CD14-positive monocyte (primary cell): ENCODE measurements around the gene IFI35. TPM values are rescaled to one million over a fixed set of nuclear protein-coding genes. Genes with fewer than 3 reads are reported as not detected.

ENCODE experiments used
- DNase-seq, 3 donors: peaks; one replicate each; pipeline ENCODE4 v3.0.0-alpha.2; 2011 to 2022
- H2AFZ ChIP-seq: 2 replicates; pipeline ENCODE4 v1.6.0; 2012; ENCODE audit warnings: mild to moderate bottlenecking, low read depth, low read length, inconsistent platforms; ENCODE audit not compliant: insufficient read depth, poor library complexity, severe bottlenecking
- H3K27ac ChIP-seq, 2 donors: 1 replicate in 1 of 2; 2 replicates in 1 of 2; pipeline ENCODE4 v1.5.1; 2012 to 2013; ENCODE audit warnings: low read length in 2 of 2, control low read depth in 1 of 2, inconsistent platforms in 1 of 2, low read depth in 1 of 2, mild to moderate bottlenecking in 1 of 2
- H3K27me3 ChIP-seq, 2 donors: one replicate each; pipeline versions ENCODE4 v1.6.0 to v1.6.1; 2011 to 2013; ENCODE audit warnings: low read length in 2 of 2; ENCODE audit not compliant: control insufficient read depth in 2 of 2, insufficient read depth in 2 of 2
- H3K36me3 ChIP-seq, 2 donors: replicated peaks in 1 of 2; 1 replicate in 1 of 2; 2 replicates in 1 of 2; pipeline versions ENCODE4 v1.5.1 to v1.6.1; 2012 to 2013; ENCODE audit warnings: low read length in 2 of 2, control low read depth in 1 of 2, inconsistent platforms in 1 of 2, mild to moderate bottlenecking in 1 of 2; ENCODE audit not compliant: insufficient read depth in 2 of 2, control insufficient read depth in 1 of 2
- H3K4me1 ChIP-seq, 2 donors: 1 replicate in 1 of 2; 2 replicates in 1 of 2; pipeline versions ENCODE4 v1.5.1 to v1.6.1; 2012 to 2013; ENCODE audit warnings: low read length in 2 of 2, control low read depth in 1 of 2, inconsistent platforms in 1 of 2, mild to moderate bottlenecking in 1 of 2, moderate library complexity in 1 of 2; ENCODE audit not compliant: insufficient read depth in 2 of 2, control insufficient read depth in 1 of 2
- H3K4me2 ChIP-seq: replicated peaks from 2 replicates; pipeline ENCODE3; 2012; ENCODE audit warnings: low read length, moderate library complexity, mild to moderate bottlenecking; ENCODE audit not compliant: poor library complexity, severe bottlenecking; ENCODE audit errors: extremely low read depth
- H3K4me3 ChIP-seq, 3 experiments: fragments of 200-600 bp in 1 of 3; sonication (generic) in 1 of 3; replicated peaks in 1 of 3; 1 replicate in 2 of 3; 2 replicates in 1 of 3; pipeline ENCODE4 v1.5.1; 2011 to 2013; ENCODE audit warnings: low read length in 3 of 3, mild to moderate bottlenecking in 3 of 3, control low read depth in 2 of 3, low read depth in 2 of 3, inconsistent platforms in 1 of 3, moderate library complexity in 1 of 3
- H3K79me2 ChIP-seq: 2 replicates; pipeline ENCODE4 v1.6.0; 2012; ENCODE audit warnings: mild to moderate bottlenecking, control low read depth, inconsistent platforms, low read length, moderate library complexity; ENCODE audit not compliant: insufficient read depth
- H3K9ac ChIP-seq: 2 replicates; pipeline ENCODE4 v1.6.0; 2017; ENCODE audit warnings: low read length, mild to moderate bottlenecking; ENCODE audit not compliant: insufficient read depth, poor library complexity, severe bottlenecking
- H3K9me3 ChIP-seq, 2 donors: replicated peaks in 1 of 2; 1 replicate in 1 of 2; 2 replicates in 1 of 2; pipeline versions ENCODE4 v1.5.1 to v1.6.1; 2012 to 2013; ENCODE audit warnings: low read length in 2 of 2, control low read depth in 1 of 2; ENCODE audit not compliant: control insufficient read depth in 1 of 2, insufficient read depth in 1 of 2
- H4K20me1 ChIP-seq: 2 replicates; pipeline ENCODE4 v1.6.0; 2012; ENCODE audit warnings: mild to moderate bottlenecking, low read length, control low read depth, moderate library complexity; ENCODE audit not compliant: insufficient read depth
- H3K27ac Mint-ChIP-seq, 7 donors: one replicate each; pipeline ENCODE4 v1.8.0; 2020; ENCODE audit warnings: mild to moderate bottlenecking in 7 of 7, mixed read lengths in 7 of 7, moderate library complexity in 6 of 7, inconsistent platforms in 2 of 7
- H3K27me3 Mint-ChIP-seq, 3 donors: one replicate each; pipeline ENCODE4 v1.8.0; 2021 to 2022; ENCODE audit warnings: low read depth in 3 of 3, mild to moderate bottlenecking in 3 of 3, mixed read lengths in 3 of 3, moderate library complexity in 3 of 3, inconsistent platforms in 1 of 3
- H3K36me3 Mint-ChIP-seq, 2 donors: one replicate each; pipeline ENCODE4 v1.8.0; 2020; ENCODE audit warnings: mixed read lengths in 2 of 2, inconsistent platforms in 1 of 2, mild to moderate bottlenecking in 1 of 2
- H3K4me1 Mint-ChIP-seq: one replicate; pipeline ENCODE4 v1.8.0; 2020; ENCODE audit warnings: mild to moderate bottlenecking, mixed read lengths
- H3K4me3 Mint-ChIP-seq, 2 donors: one replicate each; pipeline ENCODE4 v1.8.0; 2020; ENCODE audit warnings: mild to moderate bottlenecking in 2 of 2, mixed read lengths in 2 of 2, moderate library complexity in 1 of 2
- H3K9me3 Mint-ChIP-seq, 7 donors: one replicate each; pipeline ENCODE4 v1.8.0; 2020 to 2022; ENCODE audit warnings: mixed read lengths in 7 of 7, mild to moderate bottlenecking in 6 of 7, moderate library complexity in 6 of 7, inconsistent platforms in 2 of 7
- WGBS: methylation state at CpG from one replicate; pipeline ENCODE4 v1.1.5; 2013; ENCODE audit warnings: missing lambda C conversion rate; ENCODE audit not compliant: insufficient coverage; 5-methylcytosine and 5-hydroxymethylcytosine counted together
- intact Hi-C, 2 donors: fragments of 100-400 bp; cut with micrococcal nuclease; formaldehyde crosslinking; loops; one replicate each; pipeline versions ENCODE4 v1.15.0 to v1.15.1; 2023
- polyA plus RNA-seq, 3 donors: library from polyadenylated mRNA; depleted of rRNA in 1 of 3; unstranded in 2 of 3; stranded (reverse) in 1 of 3; fragments of 300-500 nt in 2 of 3; fragments of >200 nt in 1 of 3; fragmentation: Illumina TruSeq in 2 of 3; gene quantifications; 1 replicate in 2 of 3; 2 replicates in 1 of 3; pipeline ENCODE4 v1.2.3, GENCODE V29; 2012 to 2021
- TF ChIP-seq, protein P1 (sequence below): fragments of 200-600 bp; IDR thresholded peaks from one replicate; pipeline ENCODE4 v1.8.0; 2022; ENCODE audit warnings: antibody characterized with exemption, mild to moderate bottlenecking

The IFI35 gene
- polyA plus RNA-seq, 3 donors: 76.9 to 152 (median 106) TPM

GRCh38 chr17:42967925-42968324 lies 38.7 kb upstream of the IFI35 start:
- TF ChIP-seq, protein P1, sequence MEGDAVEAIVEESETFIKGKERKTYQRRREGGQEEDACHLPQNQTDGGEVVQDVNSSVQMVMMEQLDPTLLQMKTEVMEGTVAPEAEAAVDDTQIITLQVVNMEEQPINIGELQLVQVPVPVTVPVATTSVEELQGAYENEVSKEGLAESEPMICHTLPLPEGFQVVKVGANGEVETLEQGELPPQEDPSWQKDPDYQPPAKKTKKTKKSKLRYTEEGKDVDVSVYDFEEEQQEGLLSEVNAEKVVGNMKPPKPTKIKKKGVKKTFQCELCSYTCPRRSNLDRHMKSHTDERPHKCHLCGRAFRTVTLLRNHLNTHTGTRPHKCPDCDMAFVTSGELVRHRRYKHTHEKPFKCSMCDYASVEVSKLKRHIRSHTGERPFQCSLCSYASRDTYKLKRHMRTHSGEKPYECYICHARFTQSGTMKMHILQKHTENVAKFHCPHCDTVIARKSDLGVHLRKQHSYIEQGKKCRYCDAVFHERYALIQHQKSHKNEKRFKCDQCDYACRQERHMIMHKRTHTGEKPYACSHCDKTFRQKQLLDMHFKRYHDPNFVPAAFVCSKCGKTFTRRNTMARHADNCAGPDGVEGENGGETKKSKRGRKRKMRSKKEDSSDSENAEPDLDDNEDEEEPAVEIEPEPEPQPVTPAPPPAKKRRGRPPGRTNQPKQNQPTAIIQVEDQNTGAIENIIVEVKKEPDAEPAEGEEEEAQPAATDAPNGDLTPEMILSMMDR: no peak
- Histone ChIP-seq H3K4me3 (no peak overlapping the region), H3K4me2 (no peak overlapping the region), H3K27ac (no peak overlapping the region), H3K27me3 (no peaks in the 10 kb centered on the region), H3K79me2 (peaks cover 7% of the 10 kb centered on the region), H4K20me1 (no peaks in the 10 kb centered on the region), H3K36me3 (no peaks in the 10 kb centered on the region), H3K9ac (no peak overlapping the region), H2AFZ (no peak overlapping the region), H3K4me1 (peaks cover 9 to 10% of the 10 kb centered on the region in 2 donors), H3K9me3 (no peaks in the 10 kb centered on the region)
- no peak overlapping the region for H3K27ac Mint-ChIP-seq
- H3K9me3 Mint-ChIP-seq: peaks cover 0 to 2% (median 0%) of the 10 kb centered on the region in 7 donors
- H3K27me3 Mint-ChIP-seq: peaks cover 0 to 2% (median 0%) of the 10 kb centered on the region in 3 donors
- intact Hi-C loops: no loop called here
- no peak for DNase-seq
- H3K4me1 Mint-ChIP-seq: peaks cover 16% of the 10 kb centered on the region
- no peaks in the 10 kb centered on the region for H3K36me3 Mint-ChIP-seq
- WGBS: no CpG with 5 or more reads among the region's 1 CpG
- no peak overlapping the region for H3K4me3 Mint-ChIP-seq

- intact Hi-C loops: no loop called here
- Histone ChIP-seq H3K27ac (no peak overlapping the region), H3K27me3 (no peaks in the 10 kb centered on the region), H3K9me3 (no peaks in the 10 kb centered on the region), H4K20me1 (no peaks in the 10 kb centered on the region), H3K4me2 (no peak overlapping the region), H3K4me3 (no peak overlapping the region), H3K4me1 (peaks cover 0 to 2% of the 10 kb centered on the region in 2 donors), H3K9ac (no peak overlapping the region), H3K79me2 (peaks cover under 1% of the 10 kb centered on the region), H3K36me3 (no peaks in the 10 kb centered on the region), H2AFZ (no peak overlapping the region)
- no peak for DNase-seq
- WGBS: 86% methylated on average over 2 of the region's 5 CpGs
- TF ChIP-seq, protein P1: no peak
- Mint-ChIP-seq H3K9me3 (peaks cover 0 to 2% (median 0%) of the 10 kb centered on the region in 7 donors), H3K27ac (peak overlapping the region in 1 of 7 donors; percentile 25), H3K36me3 (no peaks in the 10 kb centered on the region), H3K4me1 (peaks cover 8% of the 10 kb centered on the region), H3K27me3 (peaks cover 0 to 2% (median 0%) of the 10 kb centered on the region in 3 donors), H3K4me3 (no peak overlapping the region)
Observed at GRCh38 chr17:42969001-42969581, 37.5 kb upstream of the IFI35 start.
